Muscle of leg (tissue), 11 donors: ENCODE results near the gene CLCN6. TPM values are rescaled to one million over a fixed set of nuclear protein-coding genes. Genes with fewer than 3 reads are reported as not detected.

Experiments used
- DNase-seq: peaks from one replicate; pipeline ENCODE4 v3.0.0; 2013
- H3K27ac ChIP-seq: one replicate; pipeline ENCODE4 v1.5.1; 2013; ENCODE audit warnings: mild to moderate bottlenecking, low read length, control low read depth
- H3K27me3 ChIP-seq: one replicate; pipeline ENCODE4 v1.6.1; 2013; ENCODE audit warnings: low read length; ENCODE audit not compliant: control insufficient read depth, insufficient read depth
- H3K36me3 ChIP-seq: one replicate; pipeline ENCODE4 v1.6.1; 2013; ENCODE audit warnings: low read length; ENCODE audit not compliant: control insufficient read depth, insufficient read depth
- H3K4me1 ChIP-seq: one replicate; pipeline ENCODE4 v1.6.1; 2013; ENCODE audit warnings: low read length; ENCODE audit not compliant: control insufficient read depth, insufficient read depth
- H3K4me3 ChIP-seq: one replicate; pipeline ENCODE4 v1.5.1; 2013; ENCODE audit warnings: low read length, control low read depth
- H3K9me3 ChIP-seq: replicated peaks from 2 replicates; pipeline ENCODE4 v1.6.1; 2013; ENCODE audit warnings: low read depth, low read length; ENCODE audit not compliant: control insufficient read depth
- WGBS: methylation state at CpG from one replicate; pipeline ENCODE4 v1.1.5; 2013; ENCODE audit warnings: missing lambda C conversion rate; ENCODE audit not compliant: insufficient coverage; 5-methylcytosine and 5-hydroxymethylcytosine counted together
- polyA plus RNA-seq, 8 donors: library from polyadenylated mRNA; unstranded; fragments of 120-200 nt; gene quantifications; one replicate each; pipeline versions ENCODE4 v1.2.1 to v1.2.3, GENCODE V29; 2013; ENCODE audit warnings: inconsistent platforms in 1 of 8, low replicate concordance in 1 of 8; ENCODE audit not compliant: insufficient read length in 8 of 8, insufficient read depth in 1 of 8
- total RNA-seq: library from RNA; stranded (reverse); fragments of 120-200 nt; gene quantifications from one replicate; pipeline ENCODE4 v1.2.4, GENCODE V29; 2013

The CLCN6 gene
- total and polyA plus RNA-seq, 9 donors, result 7.5 to 16.2 (median 11.9) TPM

GRCh38 chr1:11787804-11788436 lies 18.1 kb upstream of the CLCN6 start:
- H3K27ac ChIP-seq, result peak overlapping the region; percentile 96
- H3K27me3 ChIP-seq, result no peaks in the 10 kb centered on the region
- no peak for DNase-seq
- H3K4me1 ChIP-seq, result peaks cover 85% of the 10 kb centered on the region
- H3K9me3 ChIP-seq, result no peaks in the 10 kb centered on the region
- WGBS, result 71% methylated on average over 13 of the region's 14 CpGs
- peaks cover 44% of the 10 kb centered on the region for H3K36me3 ChIP-seq
- H3K4me3 ChIP-seq, result peak overlapping the region; percentile 38

GRCh38 chr1:11788549-11789053 lies 17.4 kb upstream of the CLCN6 start:
- H3K4me1 ChIP-seq, result peaks cover 85% of the 10 kb centered on the region
- H3K4me3 ChIP-seq, result peak overlapping the region; percentile 38
- no peak for DNase-seq
- H3K36me3 ChIP-seq, result peaks cover 48% of the 10 kb centered on the region
- no peaks in the 10 kb centered on the region for H3K27me3 ChIP-seq
- H3K27ac ChIP-seq, result peak overlapping the region; percentile 96
- no peaks in the 10 kb centered on the region for H3K9me3 ChIP-seq
- 80% methylated on average over 13 of the region's 14 CpGs for WGBS

GRCh38 chr1:11789126-11790067 lies 16.6 kb upstream of the CLCN6 start:
- Histone ChIP-seq H3K9me3 (no peaks in the 10 kb centered on the region), H3K4me3 (peak overlapping the region; percentile 38), H3K4me1 (peaks cover 84% of the 10 kb centered on the region), H3K27me3 (no peaks in the 10 kb centered on the region), H3K36me3 (peaks cover 56% of the 10 kb centered on the region), H3K27ac (peak overlapping the region; percentile 96)
- DNase-seq, result no peak
- 46% methylated on average over 6 of the region's 13 CpGs for WGBS

GRCh38 chr1:11790101-11790879 lies 15.7 kb upstream of the CLCN6 start:
- no peak overlapping the region for H3K4me3 ChIP-seq
- peaks cover 82% of the 10 kb centered on the region for H3K4me1 ChIP-seq
- H3K27ac ChIP-seq, result peak overlapping the region; percentile 96
- WGBS, result 79% methylated on average over 14 of the region's 20 CpGs
- H3K9me3 ChIP-seq, result no peaks in the 10 kb centered on the region
- peaks cover 65% of the 10 kb centered on the region for H3K36me3 ChIP-seq
- no peak for DNase-seq
- no peaks in the 10 kb centered on the region for H3K27me3 ChIP-seq

GRCh38 chr1:11790880-11791715 lies 14.9 kb upstream of the CLCN6 start:
- Histone ChIP-seq H3K27ac (peak overlapping the region; percentile 96), H3K9me3 (no peaks in the 10 kb centered on the region), H3K36me3 (peaks cover 72% of the 10 kb centered on the region), H3K27me3 (no peaks in the 10 kb centered on the region), H3K4me3 (no peak overlapping the region), H3K4me1 (peaks cover 82% of the 10 kb centered on the region)
- 84% methylated on average over 9 of the region's 19 CpGs for WGBS
- DNase-seq, result peak; percentile 94

- no peak for DNase-seq
- Histone ChIP-seq H3K27me3 (no peaks in the 10 kb centered on the region), H3K9me3 (no peaks in the 10 kb centered on the region), H3K4me3 (no peak overlapping the region), H3K4me1 (peaks cover 78% of the 10 kb centered on the region), H3K27ac (peak overlapping the region; percentile 96), H3K36me3 (peaks cover 77% of the 10 kb centered on the region)
- WGBS, result 88% methylated on average over 8 of the region's 11 CpGs
Measured at GRCh38 chr1:11792106-11792505, 13.9 kb upstream of the CLCN6 start.

- H3K9me3 ChIP-seq, result no peaks in the 10 kb centered on the region
- H3K27ac ChIP-seq, result no peak overlapping the region
- H3K4me3 ChIP-seq, result no peak overlapping the region
- H3K27me3 ChIP-seq, result no peaks in the 10 kb centered on the region
- H3K36me3 ChIP-seq, result peaks cover 77% of the 10 kb centered on the region
- 94% methylated on average over 7 of the region's 15 CpGs for WGBS
- peaks cover 61% of the 10 kb centered on the region for H3K4me1 ChIP-seq
- DNase-seq, result no peak
Measured at GRCh38 chr1:11793819-11794218, 12.2 kb upstream of the CLCN6 start.

- Histone ChIP-seq H3K27ac (peak overlapping the region; percentile 57), H3K36me3 (peaks cover 81% of the 10 kb centered on the region)
Measured at GRCh38 chr1:11794446-11795237, 11.3 kb upstream of the CLCN6 start.

More at GRCh38 chr1:11794446-11795237, 11.3 kb upstream of the CLCN6 start:
- WGBS, result 93% methylated on average over 19 of the region's 19 CpGs
- H3K4me3 ChIP-seq, result no peak overlapping the region
- peaks cover 52% of the 10 kb centered on the region for H3K4me1 ChIP-seq
- H3K9me3 ChIP-seq, result no peaks in the 10 kb centered on the region
- no peaks in the 10 kb centered on the region for H3K27me3 ChIP-seq
- no peak for DNase-seq
